Mucosa of descending colon (tissue), 3 donors: ENCODE data around the gene FOXO6. TPM values are rescaled to one million over a fixed set of nuclear protein-coding genes. Genes with fewer than 3 reads are reported as not detected.

Experiments used
- ATAC-seq: fragments of 200-7000 bp; cut with Tn5 transposase; one replicate; pipeline ENCODE4 v1.9.1; 2020; ENCODE audit warnings: mild to moderate bottlenecking, moderate library complexity
- DNase-seq, 3 donors: peaks; one replicate each; pipeline ENCODE4 v3.0.0-alpha.2; 2020
- H3K36me3 ChIP-seq: fragments of 200-600 bp; one replicate; pipeline ENCODE4 v1.8.0; 2021; ENCODE audit warnings: low read depth, mild to moderate bottlenecking
- H3K4me1 ChIP-seq: fragments of 200-600 bp; one replicate; pipeline ENCODE4 v1.8.0; 2021; ENCODE audit warnings: low read depth, mild to moderate bottlenecking
- H3K4me3 ChIP-seq: fragments of 200-600 bp; one replicate; pipeline ENCODE4 v1.8.0; 2021; ENCODE audit warnings: mild to moderate bottlenecking
- H3K9me3 ChIP-seq: fragments of 200-600 bp; one replicate; pipeline ENCODE4 v1.8.0; 2021; ENCODE audit warnings: mild to moderate bottlenecking
- CTCF ChIP-seq: fragments of 200-600 bp; IDR thresholded peaks from one replicate; pipeline ENCODE4 v1.8.0; 2022; ENCODE audit warnings: antibody characterized with exemption, mild to moderate bottlenecking
- intact Hi-C, 2 donors: fragments of 100-400 bp; cut with DNase I in 1 of 2; cut with micrococcal nuclease in 1 of 2; formaldehyde crosslinking; loops; one replicate each; pipeline versions ENCODE4 v1.11.0 to v1.11.1; 2022; cut with DNase I, micrococcal nuclease
- total RNA-seq, 3 donors: library from RNA; stranded (reverse); fragmentation: NEBNext Ultra II Directional in 2 of 3; extraction: Animal tissue kit (Norgen Biotek cat#: 25700) in 2 of 3; gene quantifications; one replicate each; pipeline versions ENCODE4 v1.2.1 to v1.2.4, GENCODE V29; 2021 to 2023
- donor health status: DM: no; HTN: no; CAD: no; lungs with moderate emphysema.
- donor health status: DM: no; HTN: no; CAD: no.
- donor health status: DM: no; HTN: yes; CAD: no.

The FOXO6 gene
- total RNA-seq, 3 donors from 2014 or later = 0.65 to 2.0 (median 0.72) TPM

- H3K36me3 ChIP-seq = no peaks in the 10 kb centered on the region
- H3K4me1 ChIP-seq = peaks cover 17% of the 10 kb centered on the region
- no peak for DNase-seq
- H3K9me3 ChIP-seq = no peaks in the 10 kb centered on the region
- intact Hi-C loops = no loop called here
- TF ChIP-seq CTCF = no peak
- H3K4me3 ChIP-seq = no peak overlapping the region
- no peak for ATAC-seq
Measured at GRCh38 chr1:41368801-41369200, 7.6 kb downstream of the FOXO6 start.

- peaks cover 17% of the 10 kb centered on the region for H3K4me1 ChIP-seq
- DNase-seq = no peak
- TF ChIP-seq CTCF = no peak
- H3K36me3 ChIP-seq = no peaks in the 10 kb centered on the region
- no peak overlapping the region for H3K4me3 ChIP-seq
- ATAC-seq = no peak
- H3K9me3 ChIP-seq = no peaks in the 10 kb centered on the region
- intact Hi-C loops = no loop called here
Measured at GRCh38 chr1:41369531-41369930, 8.3 kb downstream of the FOXO6 start.

GRCh38 chr1:41370225-41370624, 9.0 kb downstream of the FOXO6 start:
- DNase-seq = no peak
- Histone ChIP-seq H3K36me3 (no peaks in the 10 kb centered on the region), H3K9me3 (no peaks in the 10 kb centered on the region), H3K4me1 (peaks cover 17% of the 10 kb centered on the region), H3K4me3 (no peak overlapping the region)
- no peak for TF ChIP-seq CTCF
- intact Hi-C loops = no loop called here
- no peak for ATAC-seq

- no peak for TF ChIP-seq CTCF
- intact Hi-C loops = no loop called here
- ATAC-seq (no peak), DNase-seq (no peak)
- H3K36me3 ChIP-seq = no peaks in the 10 kb centered on the region
- no peaks in the 10 kb centered on the region for H3K9me3 ChIP-seq
- H3K4me3 ChIP-seq = no peak overlapping the region
- H3K4me1 ChIP-seq = peaks cover 17% of the 10 kb centered on the region
Measured at GRCh38 chr1:41370756-41371420, 9.7 kb downstream of the FOXO6 start.

- intact Hi-C loops = no loop called here
- ATAC-seq = peak; percentile 81
Measured at GRCh38 chr1:41371630-41372599, 10.7 kb downstream of the FOXO6 start.

More at GRCh38 chr1:41371630-41372599, 10.7 kb downstream of the FOXO6 start:
- Histone ChIP-seq H3K4me1 (peaks cover 8% of the 10 kb centered on the region), H3K9me3 (no peaks in the 10 kb centered on the region), H3K36me3 (no peaks in the 10 kb centered on the region), H3K4me3 (no peak overlapping the region)
- DNase-seq = peak in 1 of 3 donors; percentile 45
- TF ChIP-seq CTCF = no peak
